K562 (cell line): Measurements from ENCODE around the gene RTBDN. TPM values are rescaled to one million over a fixed set of nuclear protein-coding genes. Genes with fewer than 3 reads are reported as not detected.
A peak's percentile ranks its signal among the peaks of the same experiment; 100 is the strongest.

Experiments
- DMBX1 ChIP-seq: fragments of 250-450 bp; sonication (Bioruptor Pico); IDR thresholded peaks from 2 replicates; pipeline ENCODE4 v1.8.0; 2022; ENCODE audit warnings: inconsistent platforms, mild to moderate bottlenecking, moderate library complexity, borderline replicate concordance
- ELF4 ChIP-seq: fragments of 450-650 bp; formaldehyde crosslinking; IDR thresholded peaks from 2 replicates; pipeline ENCODE4 v1.4.0; 2022; ENCODE audit warnings: missing genetic modification characterization
- GABPB2 ChIP-seq: fragments of 250-450 bp; sonication (Bioruptor Pico); conservative IDR thresholded peaks from 2 replicates; pipeline ENCODE4 v1.5.1; 2021; ENCODE audit warnings: mild to moderate bottlenecking
- NELFE ChIP-seq: IDR thresholded peaks from 2 replicates; pipeline ENCODE4 v1.6.1; 2011; ENCODE audit warnings: mild to moderate bottlenecking; ENCODE audit not compliant: insufficient read depth, insufficient read length
- PHF21A ChIP-seq: fragments of 450-650 bp; IDR thresholded peaks from 2 replicates; pipeline ENCODE4 v1.6.1; 2017; ENCODE audit warnings: low read depth, borderline replicate concordance
- RFX5 ChIP-seq: IDR thresholded peaks from 2 replicates; pipeline ENCODE4 v1.6.1; 2011; ENCODE audit warnings: low read depth, mild to moderate bottlenecking, improper control_type of control experiment, low read length
- SRSF3 ChIP-seq: fragments of 200-400 bp; formaldehyde crosslinking; IDR thresholded peaks from 2 replicates; pipeline ENCODE4 v1.6.1; 2016; ENCODE audit warnings: mild to moderate bottlenecking, low read length, moderate library complexity; ENCODE audit not compliant: insufficient read depth
- TEAD1 ChIP-seq, 2 experiments: fragments of 450-650 bp in 1 of 2; sonication (generic) in 1 of 2; formaldehyde crosslinking; IDR thresholded peaks; 2 replicates each; pipeline versions ENCODE4 v1.4.0 to v1.8.0; 2020 to 2022; ENCODE audit warnings: mild to moderate bottlenecking in 2 of 2, missing genetic modification reagents in 1 of 2
- ZBTB33 ChIP-seq: sonication (generic); formaldehyde crosslinking; IDR thresholded peaks from 2 replicates; pipeline ENCODE4 v1.8.1; 2023; ENCODE audit warnings: mild to moderate bottlenecking, missing genetic modification reagents
- ZBTB5 ChIP-seq: fragments of 450-650 bp; IDR thresholded peaks from 2 replicates; pipeline ENCODE4 v1.6.1; 2017; ENCODE audit warnings: antibody characterized with exemption
- ZBTB7A ChIP-seq: IDR thresholded peaks from 2 replicates; pipeline ENCODE4 v1.6.1; 2011; ENCODE audit warnings: low read depth, mild to moderate bottlenecking, low read length, moderate library complexity, borderline replicate concordance; ENCODE audit not compliant: control insufficient read depth
- ZNF318 ChIP-seq, 2 experiments: fragments of 450-650 bp; IDR thresholded peaks; 2 replicates each; pipeline ENCODE4 v1.6.1; 2016; ENCODE audit warnings: mild to moderate bottlenecking in 2 of 2, borderline replicate concordance in 1 of 2, low read depth in 1 of 2, moderate library complexity in 1 of 2
- ZNF395 ChIP-seq: fragments of 200-800 bp; sonication (Bioruptor generic); IDR thresholded peaks from 2 replicates; pipeline ENCODE4 v1.6.1; 2017; ENCODE audit warnings: missing genetic modification characterization, missing compliant biosample characterization
- polyA plus RNA-seq, 8 experiments: library from polyadenylated mRNA; depleted of rRNA in 4 of 8; stranded (reverse) in 5 of 8; unstranded in 3 of 8; fragments of >200 nt; fragmentation: Nextera tagmentation in 2 of 8; fragmentation: Illumina TruSeq in 1 of 8; extraction: Ambion mirVana in 2 of 8; extraction: Trizol in 1 of 8; gene quantifications; 2 replicates each; pipeline versions ENCODE4 v1.2.1 to v1.2.3, GENCODE V29; 2011 to 2014; ENCODE audit warnings: inconsistent platforms in 1 of 8, missing spikeins in 1 of 8
- total RNA-seq, 7 experiments: library from RNA; depleted of rRNA in 6 of 7; stranded (reverse); fragments of >200 nt in 6 of 7; fragmentation: Illumina TruSeq in 2 of 7; extraction: Trizol in 2 of 7; gene quantifications; 2 replicates each; pipeline versions ENCODE4 v1.2.1 to v1.2.3, GENCODE V29; 2011 to 2021; ENCODE audit warnings: low replicate concordance in 1 of 7

Gene RTBDN
- total and polyA plus RNA-seq, 9 of the 15 experiments (the other 6 are each of a cell fraction or from before 2014, with no cell fraction given): 0.20 to 2.3 (median 0.72) TPM; not detected in 1

GRCh38 chr19:12882589-12882988 lies 48.2 kb upstream of the RTBDN start (continued):
- TF ChIP-seq ZNF318 (IDR thresholded peaks at IDR 0.05; ENCODE audit: borderline replicate concordance in 1 of 2, low read depth in 1 of 2) (no peak), ELF4 (CRISPR knock-in tag) (0 out of 2 replicates have a peak, but pooled peaks have one; percentile 24), DMBX1 (CRISPR knock-in tag) (peak; percentile 96), TEAD1 (CRISPR knock-in tag; IDR thresholded peaks at IDR 0.05) (peak in 1 of 2 experiments; percentile 63; a peak in 1 of 4 replicates), ZBTB5 (no peak), SRSF3 (no peak), NELFE (no peak), RFX5 (no peak), ZBTB33 (no peak; the same call in 1 of the 2 replicates), ZBTB7A (no peak), ZNF395 (CRISPR knock-in tag) (peak; percentile 54; the same call in 1 of the 2 replicates), PHF21A (no peak), GABPB2 (CRISPR knock-in tag) (no peak)
